Caco-2 (cell line): Measurements from ENCODE around the gene KLHL36. TPM values are rescaled to one million over a fixed set of nuclear protein-coding genes. Genes with fewer than 3 reads are reported as not detected.

Experiments used
- BruUV-seq: library from RNA; stranded (reverse); fragments of 400-500 nt; replicated peaks from 2 replicates; lab custom pipeline; 2021; lab: Mats Ljungman, UMichigan
- CTCF ChIA-PET: fragments of 300-600 bp; sonication (Branson Sonifier 250); formaldehyde crosslinking; loops from one replicate; lab custom pipeline; 2022; ENCODE audit warnings: antibody characterized with exemption; lab: Charles Lee
- POLR2A ChIA-PET: fragments of 300-600 bp; sonication (Branson Sonifier 250); formaldehyde crosslinking; loops from one replicate; lab custom pipeline; 2022; ENCODE audit warnings: antibody characterized with exemption; lab: Charles Lee
- DNase-seq, 2 experiments: peaks; one replicate each; pipeline versions ENCODE4 v3.0.0 to v3.0.0-alpha.2; 2020 to 2022
- H3K27me3 ChIP-seq: replicated peaks from 2 replicates; pipeline ENCODE4 v1.6.0; 2011; ENCODE audit warnings: low read length; ENCODE audit not compliant: control insufficient read depth, insufficient read depth
- H3K36me3 ChIP-seq: 2 replicates; pipeline ENCODE4 v1.5.1; 2011; ENCODE audit warnings: low read length; ENCODE audit not compliant: control insufficient read depth, insufficient read depth
- H3K4me1 ChIP-seq: fragments of 250-450 bp; sonication (Bioruptor Pico); 2 replicates; pipeline ENCODE4 v1.5.1; 2020; ENCODE audit warnings: mild to moderate bottlenecking
- H3K4me3 ChIP-seq: 2 replicates; pipeline ENCODE4 v1.5.1; 2011; ENCODE audit warnings: low read depth, mild to moderate bottlenecking, control low read depth, low read length
- H3K9me3 ChIP-seq: fragments of 250-450 bp; sonication (Bioruptor Pico); 2 replicates; pipeline ENCODE4 v1.5.1; 2020; ENCODE audit warnings: mild to moderate bottlenecking, moderate library complexity
- H3K27ac Mint-ChIP-seq: one replicate; pipeline ENCODE4 v1.8.0; 2022; ENCODE audit warnings: mixed read lengths; ENCODE audit not compliant: unreplicated experiment
- H3K27me3 Mint-ChIP-seq: one replicate; pipeline ENCODE4 v1.8.0; 2022; ENCODE audit warnings: mixed read lengths; ENCODE audit not compliant: insufficient read depth, unreplicated experiment
- H3K36me3 Mint-ChIP-seq: one replicate; pipeline ENCODE4 v1.8.0; 2022; ENCODE audit warnings: mild to moderate bottlenecking, mixed read lengths; ENCODE audit not compliant: insufficient read depth, unreplicated experiment
- H3K4me1 Mint-ChIP-seq: one replicate; pipeline ENCODE4 v1.8.0; 2022; ENCODE audit warnings: low read depth, mixed read lengths; ENCODE audit not compliant: unreplicated experiment
- H3K4me3 Mint-ChIP-seq: one replicate; pipeline ENCODE4 v1.8.0; 2022; ENCODE audit warnings: mild to moderate bottlenecking, moderate library complexity, mixed read lengths; ENCODE audit not compliant: unreplicated experiment
- H3K9me3 Mint-ChIP-seq: one replicate; pipeline ENCODE4 v1.8.0; 2022; ENCODE audit warnings: mixed read lengths; ENCODE audit not compliant: unreplicated experiment
- intact Hi-C: fragments of 100-400 bp; cut with micrococcal nuclease; formaldehyde crosslinking; loops from one replicate; pipeline ENCODE4 v1.10.0; 2022; ENCODE audit not compliant: unreplicated experiment
- total RNA-seq: library from RNA; stranded (reverse); gene quantifications from 2 replicates; pipeline ENCODE4 v1.2.3, GENCODE V29; 2022
- TF ChIP-seq, protein P1 (sequence below), 2 experiments: fragments of 200-600 bp in 1 of 2; IDR thresholded peaks; 1 replicate in 1 of 2; 2 replicates in 1 of 2; pipeline versions ENCODE4 v1.5.1 to v1.8.0; 2011 to 2022; ENCODE audit warnings: antibody characterized with exemption in 1 of 2, control low read depth in 1 of 2, inconsistent platforms in 1 of 2, low read depth in 1 of 2, low read length in 1 of 2, mild to moderate bottlenecking in 1 of 2, moderate library complexity in 1 of 2; ENCODE audit not compliant: insufficient read depth in 1 of 2, severe bottlenecking in 1 of 2, unreplicated experiment in 1 of 2

The KLHL36 gene
- total RNA-seq, 1 experiment from 2014 or later, result 70.2 TPM

DNA sequence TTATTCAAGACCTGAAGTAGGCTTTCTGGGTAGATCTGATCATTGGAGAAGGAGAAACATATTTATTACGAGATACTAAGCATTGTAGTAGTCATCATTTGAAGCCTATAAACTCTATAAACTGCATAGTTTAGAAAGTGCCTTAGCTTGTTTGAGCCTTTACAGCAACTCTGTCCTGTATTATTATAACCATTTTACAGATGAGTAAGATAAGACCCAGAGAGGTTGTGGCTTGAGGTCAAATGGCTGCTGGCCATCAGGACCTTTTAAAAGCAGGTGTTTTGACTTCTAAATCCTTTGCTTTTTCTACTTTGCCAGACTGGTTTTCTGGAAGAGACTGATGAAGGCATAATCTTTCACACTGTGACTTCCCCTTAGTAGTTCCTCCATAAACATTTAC lies 58.5 kb downstream of the KLHL36 start:
- H3K36me3 ChIP-seq, result no peaks in the 10 kb centered on the region; the same call in 1 of the 2 replicates
- Mint-ChIP-seq H3K9me3 (no peaks in the 10 kb centered on the region), H3K4me3 (no peak overlapping the region), H3K4me1 (peaks cover 35% of the 10 kb centered on the region), H3K27me3 (no peaks in the 10 kb centered on the region), H3K27ac (no peak overlapping the region), H3K36me3 (peaks cover 26% of the 10 kb centered on the region)
- no peak for DNase-seq
- TF ChIP-seq, protein P1, sequence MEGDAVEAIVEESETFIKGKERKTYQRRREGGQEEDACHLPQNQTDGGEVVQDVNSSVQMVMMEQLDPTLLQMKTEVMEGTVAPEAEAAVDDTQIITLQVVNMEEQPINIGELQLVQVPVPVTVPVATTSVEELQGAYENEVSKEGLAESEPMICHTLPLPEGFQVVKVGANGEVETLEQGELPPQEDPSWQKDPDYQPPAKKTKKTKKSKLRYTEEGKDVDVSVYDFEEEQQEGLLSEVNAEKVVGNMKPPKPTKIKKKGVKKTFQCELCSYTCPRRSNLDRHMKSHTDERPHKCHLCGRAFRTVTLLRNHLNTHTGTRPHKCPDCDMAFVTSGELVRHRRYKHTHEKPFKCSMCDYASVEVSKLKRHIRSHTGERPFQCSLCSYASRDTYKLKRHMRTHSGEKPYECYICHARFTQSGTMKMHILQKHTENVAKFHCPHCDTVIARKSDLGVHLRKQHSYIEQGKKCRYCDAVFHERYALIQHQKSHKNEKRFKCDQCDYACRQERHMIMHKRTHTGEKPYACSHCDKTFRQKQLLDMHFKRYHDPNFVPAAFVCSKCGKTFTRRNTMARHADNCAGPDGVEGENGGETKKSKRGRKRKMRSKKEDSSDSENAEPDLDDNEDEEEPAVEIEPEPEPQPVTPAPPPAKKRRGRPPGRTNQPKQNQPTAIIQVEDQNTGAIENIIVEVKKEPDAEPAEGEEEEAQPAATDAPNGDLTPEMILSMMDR (IDR thresholded peaks at IDR 0.05; ENCODE audit: insufficient read depth in 1 of 2, low read depth in 1 of 2, low read length in 1 of 2, severe bottlenecking in 1 of 2, unreplicated experiment in 1 of 2), result no peak
- BruUV-seq, result no TSS peak
- H3K4me3 ChIP-seq, result no peak overlapping the region
- H3K9me3 ChIP-seq, result no peaks in the 10 kb centered on the region
- POLR2A ChIA-PET, result no interaction called here
- no peaks in the 10 kb centered on the region for H3K27me3 ChIP-seq
- intact Hi-C loops, result no loop called here
- H3K4me1 ChIP-seq, result peaks cover 22% of the 10 kb centered on the region
- CTCF ChIA-PET, result no interaction called here

DNA sequence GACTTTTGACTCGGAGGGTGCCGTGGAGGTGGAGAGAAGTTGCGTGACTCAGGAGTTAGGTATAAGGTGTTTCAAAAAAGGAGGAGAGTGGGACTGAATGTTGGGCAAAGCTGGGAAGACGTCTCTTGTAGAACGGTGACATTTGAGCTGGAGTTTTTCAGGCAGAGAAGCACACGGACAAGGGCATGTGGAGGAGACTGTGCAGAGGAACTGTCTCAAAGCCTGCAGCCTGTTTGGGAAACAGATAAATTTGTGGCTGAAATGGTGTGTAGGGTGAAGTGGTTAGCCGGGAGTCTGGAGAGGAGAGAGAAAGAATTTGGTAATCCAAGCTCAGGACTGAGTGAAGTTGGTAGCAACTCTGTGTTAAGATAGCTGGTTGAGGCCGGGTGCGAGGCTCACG lies 61.3 kb downstream of the KLHL36 start:
- no peaks in the 10 kb centered on the region for H3K9me3 ChIP-seq
- no peak overlapping the region for H3K4me3 Mint-ChIP-seq
- ChIA-PET CTCF (interaction anchor here (1.1 to 4.0 kb wide), 2 partner anchors 17 to 38 kb away, joined by 3 to 17 read pairs; no protein-coding TSS in a partner anchor), POLR2A (no interaction called here)
- H3K4me1 ChIP-seq, result peaks cover 36% of the 10 kb centered on the region
- H3K27ac Mint-ChIP-seq, result peak overlapping the region; percentile 2
- H3K9me3 Mint-ChIP-seq, result no peaks in the 10 kb centered on the region
- H3K36me3 ChIP-seq, result no peaks in the 10 kb centered on the region; the same call in 1 of the 2 replicates
- H3K4me3 ChIP-seq, result no peak overlapping the region
- no TSS peak for BruUV-seq
- peaks cover 30% of the 10 kb centered on the region for H3K36me3 Mint-ChIP-seq
- H3K4me1 Mint-ChIP-seq, result peaks cover 50% of the 10 kb centered on the region
- no peaks in the 10 kb centered on the region for H3K27me3 Mint-ChIP-seq
- TF ChIP-seq, protein P1 (IDR thresholded peaks at IDR 0.05; ENCODE audit: insufficient read depth in 1 of 2, low read depth in 1 of 2, low read length in 1 of 2, severe bottlenecking in 1 of 2, unreplicated experiment in 1 of 2), result no peak
- H3K27me3 ChIP-seq, result no peaks in the 10 kb centered on the region
- intact Hi-C loops, result no loop called here
- DNase-seq, result no peak

DNA sequence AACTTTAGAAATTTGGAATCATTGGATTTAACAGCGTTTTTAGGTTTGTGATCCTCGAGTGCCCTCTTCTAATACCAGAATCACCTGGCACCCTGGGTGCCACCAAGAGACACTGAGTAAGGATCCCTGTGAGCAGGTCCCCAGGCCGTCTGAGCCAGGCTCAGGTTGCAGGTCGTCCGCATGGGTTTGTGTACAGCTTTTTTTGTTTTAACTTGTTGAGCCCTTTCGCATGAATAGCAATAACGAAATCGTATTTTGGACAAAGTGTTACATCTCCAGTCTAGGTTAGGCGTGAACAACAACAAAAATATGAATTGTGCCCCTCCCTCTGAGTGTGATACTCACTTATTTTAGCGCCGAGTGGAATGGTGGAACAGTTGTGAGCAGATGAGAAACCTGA lies 62.4 kb downstream of the KLHL36 start:
- H3K4me1 ChIP-seq, result peaks cover 36% of the 10 kb centered on the region
- H3K4me1 Mint-ChIP-seq, result peaks cover 57% of the 10 kb centered on the region
- no TSS peak for BruUV-seq
- H3K36me3 Mint-ChIP-seq, result peaks cover 33% of the 10 kb centered on the region
- H3K4me3 ChIP-seq, result no peak overlapping the region
- no peak for DNase-seq
- H3K9me3 Mint-ChIP-seq, result no peaks in the 10 kb centered on the region
- POLR2A ChIA-PET, result interaction anchor here (0.6 kb wide), 1 partner anchor 14 kb away, joined by 3 read pairs; no protein-coding TSS in a partner anchor
- CTCF ChIA-PET, result interaction anchor here (0.6 to 4.0 kb wide), 2 partner anchors 16 to 20 kb away, joined by 4 to 17 read pairs; no protein-coding TSS in a partner anchor
- H3K27ac Mint-ChIP-seq, result no peak overlapping the region
- TF ChIP-seq, protein P1 (IDR thresholded peaks at IDR 0.05; ENCODE audit: insufficient read depth in 1 of 2, low read depth in 1 of 2, low read length in 1 of 2, severe bottlenecking in 1 of 2, unreplicated experiment in 1 of 2), result no peak
- no peaks in the 10 kb centered on the region for H3K9me3 ChIP-seq
- no peak overlapping the region for H3K4me3 Mint-ChIP-seq
- H3K27me3 Mint-ChIP-seq, result no peaks in the 10 kb centered on the region
- no peaks in the 10 kb centered on the region; the same call in 1 of the 2 replicates for H3K36me3 ChIP-seq
- no peaks in the 10 kb centered on the region for H3K27me3 ChIP-seq
- intact Hi-C loops, result no loop called here

Other genes starting within 250 kb of the KLHL36 start
- 30.9 and 32.7 TPM in 2 replicates for gene MEAK7, start 143.9 kb upstream of the KLHL36 start, total RNA-seq
- gene COTL1, start 30.4 kb upstream of the KLHL36 start, total RNA-seq, result 434 and 461 TPM in 2 replicates
- 144 and 147 TPM in 2 replicates for gene USP10, start 51.5 kb downstream of the KLHL36 start, total RNA-seq
- 4.0 and 4.2 TPM in 2 replicates for gene CRISPLD2, start 171.5 kb downstream of the KLHL36 start, total RNA-seq